GM18951 (cell line): ENCODE measurements around the gene ZC3H4.

Source experiments
- POLR2A ChIP-seq: IDR thresholded peaks from 4 replicates; pipeline ENCODE4 v1.6.1; 2011; ENCODE audit warnings: mild to moderate bottlenecking; ENCODE audit not compliant: insufficient read length, insufficient read depth; ENCODE audit errors: extremely low read depth
- in situ Hi-C: fragments of 300-500 bp; cut with MboI; formaldehyde crosslinking; loops from one replicate; pipeline ENCODE4 v1.12.0; 2022; ENCODE audit warnings: low sequenced_read_pairs, mixed read lengths, inconsistent platforms; ENCODE audit not compliant: unreplicated experiment

ZC3H4 gene

DNA sequence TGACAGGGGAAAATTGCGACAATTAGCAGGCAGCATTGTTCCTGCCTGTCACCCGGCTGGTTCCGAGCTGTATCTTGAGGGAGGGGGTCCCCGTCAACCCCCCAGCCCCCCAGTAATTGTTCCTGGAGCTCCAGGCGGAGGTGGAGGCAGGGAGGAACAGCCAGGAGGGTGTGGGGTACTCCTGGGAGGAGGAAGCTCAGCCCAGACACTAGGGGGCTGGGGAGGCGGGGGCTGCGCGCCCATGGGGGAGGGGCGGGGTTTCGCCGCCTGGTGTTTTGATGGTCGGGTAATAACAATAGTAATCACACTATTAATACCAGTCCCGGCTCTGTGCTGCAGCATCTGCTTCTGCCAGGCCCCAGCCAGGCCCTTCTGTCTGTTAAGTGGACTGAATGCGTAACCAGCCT, 85.4 kb downstream of the ZC3H4 start:
- TF ChIP-seq POLR2A, result no peak
- in situ Hi-C loops, result no loop called here

DNA sequence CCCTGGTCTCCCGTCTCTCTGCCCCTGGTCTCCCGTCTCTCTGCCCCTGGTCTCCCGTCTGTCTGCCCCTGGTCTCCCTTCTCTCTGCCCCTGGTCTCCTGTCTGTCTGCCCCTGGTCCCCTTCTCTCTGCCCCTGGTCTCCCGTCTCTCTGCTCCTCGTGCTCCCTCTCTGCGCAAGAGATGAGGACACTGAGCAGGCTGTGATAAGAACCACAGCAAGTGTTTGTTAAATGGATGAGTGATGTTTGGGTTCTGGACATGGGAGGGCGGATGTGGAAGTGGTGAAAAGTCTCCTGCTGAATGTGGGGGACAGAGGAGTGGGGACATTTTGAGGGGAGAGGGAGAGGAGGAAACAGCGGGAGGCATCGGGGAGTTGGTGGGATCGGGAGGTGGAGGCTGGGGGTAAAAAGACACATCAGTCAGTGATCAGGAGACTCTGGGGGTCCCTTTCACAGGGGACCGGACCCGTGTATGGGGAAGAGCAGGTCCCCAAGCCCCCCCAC, 85.9 kb downstream of the ZC3H4 start:
- in situ Hi-C loops, result no loop called here
- no peak for TF ChIP-seq POLR2A

DNA sequence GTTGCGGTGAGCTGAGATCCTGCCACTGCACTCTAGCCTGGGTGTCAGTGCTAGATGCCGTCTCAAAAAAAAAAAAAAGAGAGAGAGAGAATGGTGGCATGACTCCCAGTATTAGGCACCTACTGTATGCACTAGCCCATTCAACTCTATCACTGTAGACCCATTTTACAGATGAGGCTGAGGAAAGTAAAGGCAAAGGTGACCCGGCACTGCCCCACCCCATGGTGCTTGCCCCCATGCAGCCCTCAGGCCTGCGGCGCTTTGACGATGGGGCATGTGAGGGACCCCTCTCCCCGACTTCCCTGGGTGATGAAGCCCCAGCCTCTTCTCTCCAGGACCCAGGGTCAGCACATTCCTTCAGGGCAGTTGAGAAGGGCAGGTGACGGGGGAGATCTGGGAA, 86.7 kb downstream of the ZC3H4 start:
- TF ChIP-seq POLR2A, result no peak
- in situ Hi-C loops, result no loop called here

DNA sequence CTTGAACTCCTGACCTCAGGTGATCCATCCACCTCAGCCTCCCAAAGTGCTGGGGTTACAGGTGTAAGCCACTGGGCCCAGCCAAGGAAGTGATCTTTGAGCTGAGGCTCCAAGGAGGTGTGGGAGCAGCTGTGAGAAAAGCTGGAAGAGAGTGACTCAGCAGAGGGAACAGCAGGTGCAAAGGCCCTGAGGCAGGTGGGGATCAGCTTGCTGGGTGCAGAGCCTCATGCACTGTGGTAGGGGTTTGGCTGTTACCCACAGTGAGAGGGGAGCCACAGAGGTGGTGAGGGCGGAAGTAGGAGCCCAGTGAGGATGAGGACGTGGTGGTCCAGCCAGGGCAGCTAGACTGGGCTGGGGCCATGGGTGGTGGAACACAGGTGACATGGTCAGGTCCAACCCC, 87.4 kb downstream of the ZC3H4 start:
- in situ Hi-C loops, result no loop called here
- TF ChIP-seq POLR2A, result no peak

DNA sequence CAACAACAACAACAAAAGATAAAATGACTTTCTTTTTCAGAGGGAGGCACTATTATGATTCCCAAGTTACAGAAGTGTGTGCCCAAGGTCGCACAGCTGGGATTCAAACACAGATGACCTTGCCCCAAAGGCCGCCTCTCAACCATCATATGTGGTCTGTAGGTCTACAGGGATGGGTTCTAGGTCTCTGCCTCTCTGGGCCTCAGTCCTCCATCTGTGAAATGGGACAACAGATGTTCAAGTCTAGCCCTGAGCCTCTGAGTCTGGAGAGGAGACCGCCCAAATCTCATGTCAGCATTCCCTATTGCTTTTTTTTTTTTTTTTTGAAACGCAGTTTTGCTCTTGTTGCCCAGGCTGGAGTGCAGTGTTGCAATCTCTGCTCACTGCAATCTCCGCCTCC, 89.1 kb downstream of the ZC3H4 start:
- no peak for TF ChIP-seq POLR2A
- in situ Hi-C loops, result no loop called here

DNA sequence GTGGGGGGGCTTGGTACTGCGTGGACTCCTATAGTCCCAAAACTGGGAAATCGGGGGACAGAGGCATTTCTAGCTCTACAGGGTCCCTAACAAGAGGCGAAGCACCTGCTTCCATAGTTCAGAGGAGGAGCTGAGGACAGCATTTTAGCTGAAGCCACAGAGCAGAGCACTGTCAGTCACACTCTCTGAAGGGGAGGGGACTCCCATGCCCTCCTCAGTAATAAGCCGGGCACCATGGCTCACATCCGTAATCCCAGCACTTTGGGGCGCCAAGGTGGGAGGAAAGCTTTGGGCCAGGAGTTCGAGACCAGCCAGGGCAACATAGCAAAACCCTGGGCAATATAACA, 90.2 kb downstream of the ZC3H4 start:
- TF ChIP-seq POLR2A, result no peak
- in situ Hi-C loops, result no loop called here

DNA sequence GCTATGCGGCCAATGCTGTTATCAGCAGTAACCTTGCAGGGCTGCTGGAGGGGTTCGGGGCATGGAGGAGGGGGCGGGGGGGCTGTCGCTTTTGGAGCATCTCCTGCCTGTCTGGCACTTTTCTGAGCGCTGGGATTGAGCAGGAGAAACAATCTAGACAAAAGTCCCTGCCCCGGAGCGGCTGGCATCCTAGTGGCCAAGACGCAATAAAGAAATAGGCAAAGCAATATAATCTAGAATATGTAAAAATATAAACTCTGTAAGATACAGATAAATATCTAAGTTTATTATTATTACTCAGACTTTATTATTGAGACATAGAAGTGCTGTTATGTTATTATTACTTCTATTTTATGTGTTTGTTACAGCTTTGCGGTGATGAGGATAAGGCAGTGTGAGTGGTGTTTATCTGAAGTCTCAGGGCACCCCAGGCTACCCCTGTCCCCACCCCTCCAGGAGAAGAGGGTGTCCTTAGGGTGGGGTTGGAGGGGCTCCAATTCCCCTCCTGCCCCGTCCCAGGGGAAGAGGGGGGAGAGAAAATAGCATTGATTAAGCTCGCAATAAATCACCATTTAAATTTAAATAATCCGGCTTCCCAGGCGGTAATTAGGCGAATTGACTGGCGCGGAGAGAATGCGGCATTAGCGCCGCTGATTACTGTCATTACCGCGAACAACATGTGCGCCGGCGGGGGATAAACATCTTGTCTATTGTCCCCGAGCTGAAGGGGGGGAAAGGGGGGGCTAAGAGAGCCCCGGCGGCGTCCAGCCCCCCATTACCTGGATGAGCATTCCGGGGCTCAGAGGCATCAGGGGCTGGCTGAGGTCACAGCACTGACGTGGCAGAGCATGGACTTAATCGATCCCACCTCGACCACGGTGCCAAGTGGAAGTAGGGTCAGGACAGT, 90.8 kb downstream of the ZC3H4 start:
- in situ Hi-C loops, result no loop called here

DNA sequence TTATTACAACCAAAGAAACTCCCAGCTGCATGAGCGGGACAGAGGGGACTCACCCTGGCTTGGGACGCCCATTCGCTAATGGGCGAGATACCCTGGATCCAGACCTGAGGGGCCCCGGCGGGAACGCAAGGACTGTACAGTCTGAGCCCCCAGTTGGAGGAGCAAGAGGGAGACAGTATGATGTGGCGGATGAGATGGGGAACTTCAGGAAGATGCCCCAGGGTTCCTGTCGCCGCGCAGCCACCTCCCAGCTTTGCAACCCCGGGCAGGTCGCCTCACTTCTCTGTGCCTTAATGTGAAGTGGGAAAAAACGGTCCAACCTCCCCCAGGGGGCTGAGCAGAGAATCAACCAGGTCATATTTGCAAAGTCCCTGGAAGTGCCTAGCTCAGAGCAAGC, 91.4 kb downstream of the ZC3H4 start:
- in situ Hi-C loops, result no loop called here
- TF ChIP-seq POLR2A, result no peak

More for the DNA sequence above, 90.8 kb downstream of the ZC3H4 start:
- no peak for TF ChIP-seq POLR2A

DNA sequence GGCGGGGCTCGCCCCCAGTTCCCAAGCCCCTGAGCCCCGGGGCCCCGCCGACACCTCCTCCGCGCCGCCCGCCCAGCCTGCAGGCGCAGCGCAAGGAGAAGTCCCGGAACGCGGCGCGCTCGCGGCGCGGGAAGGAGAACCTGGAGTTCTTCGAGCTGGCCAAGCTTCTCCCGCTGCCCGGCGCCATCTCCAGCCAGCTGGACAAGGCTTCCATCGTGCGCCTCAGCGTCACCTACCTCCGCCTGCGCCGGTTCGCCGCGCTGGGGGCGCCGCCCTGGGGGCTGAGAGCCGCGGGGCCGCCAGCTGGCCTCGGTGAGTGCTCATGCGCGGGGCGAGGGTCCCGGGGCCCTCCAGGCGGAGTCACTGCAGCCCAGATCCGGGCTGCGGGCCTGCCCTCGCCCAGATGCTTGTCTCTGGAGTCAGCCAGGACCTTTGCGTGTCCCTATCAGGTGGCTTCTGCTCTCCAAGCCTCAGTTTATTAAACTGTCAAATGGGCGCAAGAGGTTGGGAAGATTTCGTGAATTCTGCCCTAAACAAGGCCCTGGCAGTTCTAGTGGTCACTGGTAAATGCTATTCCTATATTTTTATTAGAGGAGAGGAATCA, 91.9 kb downstream of the ZC3H4 start:
- in situ Hi-C loops, result no loop called here
- no peak for TF ChIP-seq POLR2A

DNA sequence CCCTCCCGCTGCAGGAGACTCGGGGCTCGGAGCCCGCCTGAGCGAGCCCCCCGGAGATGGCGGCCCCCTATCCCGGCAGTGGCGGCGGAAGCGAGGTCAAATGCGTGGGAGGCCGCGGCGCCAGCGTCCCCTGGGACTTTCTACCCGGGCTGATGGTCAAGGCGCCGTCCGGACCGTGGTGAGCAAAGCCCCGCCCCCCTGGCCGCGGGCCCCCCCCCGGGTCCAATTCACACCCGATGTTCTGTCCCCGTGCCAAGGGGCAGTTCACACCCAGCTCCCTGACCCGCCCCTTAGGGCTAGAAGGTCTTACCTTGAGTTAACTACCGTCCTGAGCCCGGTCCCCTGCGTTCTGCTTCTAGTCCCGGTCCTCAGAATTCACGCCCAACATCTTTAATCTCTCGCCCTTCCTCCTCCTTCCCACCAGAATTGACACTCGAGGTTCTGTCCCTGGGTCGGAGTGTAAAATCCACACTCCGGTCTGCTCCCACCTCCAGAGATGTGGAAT, 92.5 kb downstream of the ZC3H4 start:
- in situ Hi-C loops, result no loop called here
- TF ChIP-seq POLR2A, result no peak

DNA sequence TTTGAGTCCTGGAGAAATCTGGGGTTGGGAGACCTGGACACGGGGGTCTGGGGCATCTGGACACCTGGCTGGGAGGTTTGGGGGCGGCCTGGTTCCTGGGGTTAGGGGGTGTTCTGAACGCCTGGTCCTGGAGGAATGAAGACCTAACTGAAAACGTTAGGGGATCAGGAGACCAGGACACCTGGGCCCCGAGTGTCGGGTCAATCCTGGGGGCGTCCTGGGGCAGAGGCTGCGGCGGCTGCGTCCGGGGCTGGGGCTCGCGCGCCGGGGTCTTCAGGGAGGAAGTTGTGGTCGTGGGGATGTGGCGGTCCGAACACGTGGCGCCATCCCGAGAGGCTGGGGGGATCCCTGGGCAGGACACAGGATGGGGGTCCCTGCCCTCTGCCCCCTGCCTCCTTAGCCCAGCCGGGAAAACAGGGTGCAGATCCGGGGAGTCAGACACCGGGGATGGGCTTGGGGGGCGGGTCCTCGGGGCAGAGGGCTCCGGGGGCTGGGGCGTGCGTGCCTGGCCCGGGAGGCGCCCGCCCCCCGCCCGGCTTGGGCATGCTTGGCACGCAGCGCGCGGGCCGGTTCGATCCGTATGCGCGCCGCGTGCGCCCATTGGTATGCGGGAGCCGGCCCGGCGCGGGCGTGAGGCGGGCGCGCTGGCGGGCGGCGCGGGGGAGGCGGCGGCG, 93.3 kb downstream of the ZC3H4 start:
- in situ Hi-C loops, result no loop called here
- no peak for TF ChIP-seq POLR2A

DNA sequence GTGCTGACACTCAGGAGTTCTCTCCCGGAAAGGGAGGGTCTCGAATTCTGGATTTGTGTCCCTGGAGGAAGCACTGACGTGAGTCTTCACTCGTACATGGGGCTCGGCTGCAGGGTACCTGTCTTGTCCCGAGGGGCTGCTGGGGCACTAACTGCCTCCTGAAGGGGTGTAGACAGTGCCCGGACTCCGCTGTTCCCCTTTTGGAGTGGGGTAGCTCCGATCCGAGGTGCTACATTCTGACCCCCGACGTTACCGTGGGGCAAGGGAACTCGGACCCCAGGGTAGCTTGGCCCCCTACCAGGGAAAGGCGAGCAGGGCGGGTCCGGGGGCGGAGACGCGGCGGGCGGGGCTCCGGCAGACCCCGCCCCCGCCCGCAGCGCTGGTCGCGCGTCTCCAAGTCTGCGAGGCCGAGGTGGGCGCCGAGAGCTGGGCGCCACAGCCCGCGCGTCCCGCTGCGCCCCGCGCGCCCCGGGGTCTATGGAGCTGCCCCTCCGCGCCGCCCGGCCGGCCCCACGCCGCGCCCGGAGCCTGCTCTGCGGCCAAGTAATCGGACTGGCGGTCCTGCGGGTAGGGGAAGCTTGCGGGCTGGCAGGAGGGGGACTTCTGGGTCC, 94.0 kb downstream of the ZC3H4 start, which contains the start of gene NPAS1:
TSS of gene NPAS1 (plus strand) at position 407 of the 611 bp plus-strand sequence. CDS start 1,211 bp downstream, outside the sequence.
- in situ Hi-C loops, result no loop called here

DNA sequence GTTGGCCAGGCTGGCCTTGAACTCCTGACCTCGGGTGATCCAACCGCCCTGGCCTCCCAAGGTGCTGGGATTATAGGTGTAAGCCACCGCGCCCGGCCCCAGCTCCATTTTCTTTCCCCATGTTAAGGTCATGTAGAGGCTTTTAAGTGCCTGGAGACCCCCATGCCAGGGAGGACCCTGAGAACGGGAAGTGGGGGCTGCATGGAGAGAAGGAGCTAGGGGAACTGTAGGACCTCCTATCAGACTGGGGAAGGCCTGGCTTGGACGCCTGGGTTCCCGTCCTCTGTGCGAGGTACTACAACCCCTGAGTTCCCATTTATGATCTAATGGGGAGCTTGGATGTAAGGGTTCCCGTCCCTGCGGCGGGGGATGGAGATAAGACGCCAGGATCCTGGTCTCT, 94.7 kb downstream of the ZC3H4 start:
- no peak for TF ChIP-seq POLR2A
- in situ Hi-C loops, result no loop called here

More for the DNA sequence above, 94.0 kb downstream of the ZC3H4 start, which contains the start of gene NPAS1:
- no peak for TF ChIP-seq POLR2A
